ENCODE measurements around the gene C5orf34. TPM values are rescaled to one million over a fixed set of nuclear protein-coding genes. Genes with fewer than 3 reads are reported as not detected.

C5orf34 gene
- total RNA-seq, 1 donor from 2014 or later, result 0.53 TPM

- H3K4me3 ChIP-seq (ENCODE audit: low read depth, low read length), result no peak overlapping the region
These were observed 22.0 kb upstream of the C5orf34 start for GRCh38 chr5:43536972-43537371.

DNA sequence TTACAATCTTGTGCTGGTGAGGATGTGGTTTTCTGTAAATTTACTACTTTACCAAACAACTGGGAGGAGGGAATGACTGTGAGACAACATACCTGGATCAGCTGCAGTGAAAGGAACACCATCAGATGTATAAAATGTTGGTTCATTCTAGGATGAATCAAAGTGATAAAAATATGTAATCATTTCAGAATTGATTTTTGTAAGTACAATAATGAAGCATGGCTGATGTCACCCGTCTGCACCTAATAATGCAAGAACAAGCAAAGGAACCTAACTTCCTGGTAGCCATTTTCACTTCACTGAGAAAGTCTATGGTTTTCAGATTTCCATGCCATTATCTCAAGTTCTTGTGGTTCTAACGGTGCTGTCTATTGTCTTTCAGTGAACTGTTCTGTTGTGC lies 18.7 kb upstream of the C5orf34 start:
- Histone ChIP-seq H3K4me3 (ENCODE audit: low read depth, low read length) (no peak overlapping the region), H3K36me3 (ENCODE audit: control insufficient read depth, insufficient read depth, low read length) (peaks cover 3% of the 10 kb centered on the region), H3K27me3 (ENCODE audit: control insufficient read depth, insufficient read depth, low read length) (no peaks in the 10 kb centered on the region)
- DNase-seq (ENCODE audit: low read depth), result no peak
- TF ChIP-seq, protein P1, sequence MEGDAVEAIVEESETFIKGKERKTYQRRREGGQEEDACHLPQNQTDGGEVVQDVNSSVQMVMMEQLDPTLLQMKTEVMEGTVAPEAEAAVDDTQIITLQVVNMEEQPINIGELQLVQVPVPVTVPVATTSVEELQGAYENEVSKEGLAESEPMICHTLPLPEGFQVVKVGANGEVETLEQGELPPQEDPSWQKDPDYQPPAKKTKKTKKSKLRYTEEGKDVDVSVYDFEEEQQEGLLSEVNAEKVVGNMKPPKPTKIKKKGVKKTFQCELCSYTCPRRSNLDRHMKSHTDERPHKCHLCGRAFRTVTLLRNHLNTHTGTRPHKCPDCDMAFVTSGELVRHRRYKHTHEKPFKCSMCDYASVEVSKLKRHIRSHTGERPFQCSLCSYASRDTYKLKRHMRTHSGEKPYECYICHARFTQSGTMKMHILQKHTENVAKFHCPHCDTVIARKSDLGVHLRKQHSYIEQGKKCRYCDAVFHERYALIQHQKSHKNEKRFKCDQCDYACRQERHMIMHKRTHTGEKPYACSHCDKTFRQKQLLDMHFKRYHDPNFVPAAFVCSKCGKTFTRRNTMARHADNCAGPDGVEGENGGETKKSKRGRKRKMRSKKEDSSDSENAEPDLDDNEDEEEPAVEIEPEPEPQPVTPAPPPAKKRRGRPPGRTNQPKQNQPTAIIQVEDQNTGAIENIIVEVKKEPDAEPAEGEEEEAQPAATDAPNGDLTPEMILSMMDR (IDR thresholded peaks at IDR 0.05; ENCODE audit: insufficient read depth, low read length, severe bottlenecking), result no peak
- FAIRE-seq, result no peak

More at GRCh38 chr5:43536972-43537371, 22.0 kb upstream of the C5orf34 start:
- DNase-seq (ENCODE audit: low read depth) (no peak), FAIRE-seq (no peak)
- TF ChIP-seq, protein P1 (IDR thresholded peaks at IDR 0.05; ENCODE audit: insufficient read depth, low read length, severe bottlenecking), result no peak
- H3K27me3 ChIP-seq (ENCODE audit: control insufficient read depth, insufficient read depth, low read length), result no peaks in the 10 kb centered on the region
- peaks cover 4% of the 10 kb centered on the region for H3K36me3 ChIP-seq (ENCODE audit: control insufficient read depth, insufficient read depth, low read length)

- peaks cover 6% of the 10 kb centered on the region for H3K36me3 ChIP-seq (ENCODE audit: control insufficient read depth, insufficient read depth, low read length)
- no peak overlapping the region for H3K4me3 ChIP-seq (ENCODE audit: low read depth, low read length)
- no peaks in the 10 kb centered on the region for H3K27me3 ChIP-seq (ENCODE audit: control insufficient read depth, insufficient read depth, low read length)
- no peak for DNase-seq (ENCODE audit: low read depth)
- no peak for FAIRE-seq
- TF ChIP-seq, protein P1 (IDR thresholded peaks at IDR 0.05; ENCODE audit: insufficient read depth, low read length, severe bottlenecking), result no peak
These were observed 15.7 kb upstream of the C5orf34 start for GRCh38 chr5:43530648-43531047.

- TF ChIP-seq, protein P1 (IDR thresholded peaks at IDR 0.05; ENCODE audit: insufficient read depth, low read length, severe bottlenecking), result no peak
- DNase-seq (ENCODE audit: low read depth) (no peak), FAIRE-seq (no peak)
- Histone ChIP-seq H3K4me3 (ENCODE audit: low read depth, low read length) (no peak overlapping the region), H3K36me3 (ENCODE audit: control insufficient read depth, insufficient read depth, low read length) (peaks cover 4% of the 10 kb centered on the region), H3K27me3 (ENCODE audit: control insufficient read depth, insufficient read depth, low read length) (no peaks in the 10 kb centered on the region)
These were observed 8.7 kb upstream of the C5orf34 start for GRCh38 chr5:43523662-43524072.

DNA sequence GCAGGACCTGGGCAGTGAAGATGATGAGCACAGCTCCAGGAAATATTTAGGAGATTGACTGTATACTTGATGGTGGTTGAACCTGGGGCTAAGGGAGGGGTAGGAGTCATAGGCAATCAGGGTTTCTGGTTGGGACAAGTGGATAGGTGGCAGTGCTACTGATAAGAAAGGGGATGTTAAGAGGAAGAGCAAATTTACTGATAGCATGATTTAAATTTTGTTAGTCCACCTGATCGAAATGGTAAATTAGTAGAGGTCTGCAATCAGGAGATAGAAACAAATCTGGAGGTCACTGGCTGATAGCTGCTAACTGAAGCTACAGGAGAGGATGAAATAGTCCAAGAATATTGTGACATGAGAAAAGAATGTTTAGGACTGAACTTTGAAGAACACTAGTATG lies 5.7 kb upstream of the C5orf34 start:
- DNase-seq (ENCODE audit: low read depth), result no peak
- Histone ChIP-seq H3K27me3 (ENCODE audit: control insufficient read depth, insufficient read depth, low read length) (no peaks in the 10 kb centered on the region), H3K36me3 (ENCODE audit: control insufficient read depth, insufficient read depth, low read length) (peaks cover 1% of the 10 kb centered on the region), H3K4me3 (ENCODE audit: low read depth, low read length) (no peak overlapping the region)
- FAIRE-seq, result no peak
- TF ChIP-seq, protein P1 (IDR thresholded peaks at IDR 0.05; ENCODE audit: insufficient read depth, low read length, severe bottlenecking), result no peak

DNA sequence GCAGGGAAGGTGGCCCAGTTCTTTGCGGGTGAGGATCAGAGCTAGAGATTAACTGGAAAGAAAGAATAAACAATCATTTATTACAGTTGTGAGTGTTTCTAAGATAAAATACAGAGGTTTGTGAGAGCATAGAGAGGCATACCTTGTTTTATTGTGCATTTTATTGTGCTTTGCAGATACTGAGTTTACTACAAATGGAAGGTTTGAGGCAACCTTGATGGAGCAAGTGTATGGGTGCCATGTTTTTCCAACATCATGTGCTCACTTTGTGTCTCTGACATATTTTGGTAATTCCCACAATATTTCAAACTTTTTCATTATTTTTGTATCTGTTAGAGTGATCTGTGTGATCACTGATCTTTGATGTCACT lies 715 bp upstream of the C5orf34 start:
- TF ChIP-seq, protein P1 (IDR thresholded peaks at IDR 0.05; ENCODE audit: insufficient read depth, low read length, severe bottlenecking), result no peak
- peak overlapping the region; percentile 51 for H3K4me3 ChIP-seq (ENCODE audit: low read depth, low read length)
- H3K27me3 ChIP-seq (ENCODE audit: control insufficient read depth, insufficient read depth, low read length), result no peaks in the 10 kb centered on the region
- DNase-seq (ENCODE audit: low read depth), result no peak
- H3K36me3 ChIP-seq (ENCODE audit: control insufficient read depth, insufficient read depth, low read length), result no peaks in the 10 kb centered on the region
- FAIRE-seq, result no peak

All from bronchial epithelial cell (primary cell).